ENCODE measurements around the gene PCK1. TPM values are rescaled to one million over a fixed set of nuclear protein-coding genes. Genes with fewer than 3 reads are reported as not detected.

PCK1 gene
- total and polyA plus RNA-seq, 2 of the 13 experiments (the other 11 are each of a cell fraction or from before 2014, with no cell fraction given): 6.5 to 12.6 TPM

GRCh38 chr20:57591289-57592229 lies 30.6 kb downstream of the PCK1 start (continued):
- TF ChIP-seq ZFP82 (CRISPR knock-in tag; IDR thresholded peaks at IDR 0.05; ENCODE audit: borderline replicate concordance) (peak; percentile 70), BRD4 (CRISPR knock-in tag; IDR thresholded peaks at IDR 0.05) (no peak), ZUFSP (CRISPR knock-in tag; IDR thresholded peaks at IDR 0.05; ENCODE audit: borderline replicate concordance) (no peak), AGO1 (IDR thresholded peaks at IDR 0.05; ENCODE audit: low read depth, low read length, poor library complexity, severe bottlenecking) (no peak), MAF1 (CRISPR knock-in tag; IDR thresholded peaks at IDR 0.05; ENCODE audit: borderline replicate concordance) (no peak), KDM2A (CRISPR knock-in tag; IDR thresholded peaks at IDR 0.05; ENCODE audit: borderline replicate concordance, low read depth) (no peak), ATF7-NPFF (CRISPR knock-in tag; IDR thresholded peaks at IDR 0.05; ENCODE audit: low read depth) (no peak), ZBTB14 (CRISPR knock-in tag; IDR thresholded peaks at IDR 0.05) (no peak), RARA (CRISPR knock-in tag; IDR thresholded peaks at IDR 0.05) (no peak), RXRA (CRISPR knock-in tag; IDR thresholded peaks at IDR 0.05) (no peak), ZNF850 (CRISPR knock-in tag; conservative IDR thresholded peaks at IDR 0.05) (peak; percentile 90; the same call in 1 of the 2 replicates), REXO4 (CRISPR knock-in tag; IDR thresholded peaks at IDR 0.05; ENCODE audit: borderline replicate concordance) (no peak), MYPOP (CRISPR knock-in tag; IDR thresholded peaks at IDR 0.05) (no peak), HNF1B (CRISPR knock-in tag; IDR thresholded peaks at IDR 0.05) (peak; percentile 14; the same call in 1 of the 2 replicates), ZMYM3 (CRISPR knock-in tag; IDR thresholded peaks at IDR 0.05) (peak; percentile 64; the same call in 1 of the 2 replicates), FOXA1 (IDR thresholded peaks at IDR 0.05) (no peak), FOXA1 (CRISPR knock-in tag; IDR thresholded peaks at IDR 0.05) (no peak), ZNF382 (CRISPR knock-in tag; IDR thresholded peaks at IDR 0.05; ENCODE audit: borderline replicate concordance) (no peak), MAFG (CRISPR knock-in tag; IDR thresholded peaks at IDR 0.05) (no peak), ZFX (CRISPR knock-in tag; IDR thresholded peaks at IDR 0.05; ENCODE audit: low read depth) (no peak; the same call in 1 of the 2 replicates), ZNF883 (CRISPR knock-in tag; IDR thresholded peaks at IDR 0.05; ENCODE audit: not compliant biosample characterization) (no peak), ZNF12 (CRISPR knock-in tag; IDR thresholded peaks at IDR 0.05) (no peak)
